Stimulated activated CD4-positive, alpha-beta T cell treated with anti-CD3 and anti-CD28 coated beads, Interleukin-15, amount 100 ng/mL, for 48 hours (primary cell): ENCODE measurements around the gene VIT.

Experiments used
- DNase-seq, 2 donors: peaks; one replicate each; pipeline ENCODE4 v3.0.0-alpha.2; 2020; ENCODE audit warnings: low read depth in 2 of 2

VIT gene

GRCh38 chr2:36769106-36769505 is 72.6 kb downstream of the VIT start:
- no peak for DNase-seq

- peak; percentile 24 to 38 for DNase-seq
These were observed 74.2 kb downstream of the VIT start for GRCh38 chr2:36770542-36771287.

GRCh38 chr2:36771671-36772070 is 75.2 kb downstream of the VIT start:
- DNase-seq = no peak

- no peak for DNase-seq
These were observed 77.4 kb downstream of the VIT start for GRCh38 chr2:36773947-36774346.

- DNase-seq = no peak
These were observed 78.8 kb downstream of the VIT start for GRCh38 chr2:36775261-36775660.

GRCh38 chr2:36775806-36776205 is 79.3 kb downstream of the VIT start:
- no peak for DNase-seq

GRCh38 chr2:36777272-36777671 is 80.8 kb downstream of the VIT start:
- no peak for DNase-seq

- DNase-seq = no peak
These were observed 81.3 kb downstream of the VIT start for GRCh38 chr2:36777788-36778187.

- DNase-seq = no peak
These were observed 83.0 kb downstream of the VIT start for GRCh38 chr2:36779462-36779861.

- DNase-seq = no peak
These were observed 83.8 kb downstream of the VIT start for GRCh38 chr2:36780231-36780839.

- DNase-seq = no peak
These were observed 85.6 kb downstream of the VIT start for GRCh38 chr2:36781907-36782720.

GRCh38 chr2:36783246-36783645 is 86.7 kb downstream of the VIT start:
- no peak for DNase-seq

- peak; percentile 20 to 51 for DNase-seq
These were observed 88.8 kb downstream of the VIT start for GRCh38 chr2:36785179-36785795.

- no peak for DNase-seq
These were observed 92.8 kb downstream of the VIT start for GRCh38 chr2:36789181-36789804.

GRCh38 chr2:36792951-36793350 is 96.4 kb downstream of the VIT start:
- DNase-seq = no peak

- no peak for DNase-seq
These were observed 101.0 kb downstream of the VIT start for GRCh38 chr2:36797324-36798070.

GRCh38 chr2:36798724-36799123 is 102.2 kb downstream of the VIT start:
- no peak for DNase-seq

- DNase-seq = peak; percentile 66 to 71
These were observed 103.9 kb downstream of the VIT start for GRCh38 chr2:36800381-36800780.

GRCh38 chr2:36801088-36801487 is 104.6 kb downstream of the VIT start:
- DNase-seq = no peak

GRCh38 chr2:36802952-36803351 is 106.4 kb downstream of the VIT start:
- no peak for DNase-seq

GRCh38 chr2:36805635-36806224 is 109.2 kb downstream of the VIT start:
- DNase-seq = no peak
